Activated gamma-delta T cell (primary cell): ENCODE data around the gene FCHSD2.
"Not testable (repeated sequence)": the region's sequence is repeated elsewhere in the genome, so short reads cannot be mapped to it uniquely, and the experiment has no call there.

ENCODE experiments used
- DNase-seq: peaks from one replicate; lab custom pipeline; 2025; lab: John Stamatoyannopoulos, UW

FCHSD2 gene

DNA sequence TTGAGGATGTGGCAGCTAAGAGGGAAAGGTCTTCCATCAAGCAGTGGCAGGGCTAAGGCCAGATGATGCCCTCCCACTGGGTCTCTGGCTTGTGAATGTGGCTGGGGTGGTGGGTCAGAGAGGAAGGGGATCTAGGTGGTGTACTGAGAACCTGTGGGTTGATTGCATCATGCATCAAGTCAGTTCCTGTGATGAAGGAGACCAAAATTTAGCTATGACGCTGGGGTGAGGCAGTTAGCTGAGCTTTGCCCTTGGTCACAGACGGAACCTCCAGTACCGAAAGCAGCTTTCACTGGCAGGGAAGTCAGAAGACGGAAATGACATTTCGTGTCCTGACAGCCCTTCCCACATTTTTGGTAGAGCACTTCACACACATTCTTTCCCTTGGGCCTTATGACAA lies 307.2 kb downstream of the FCHSD2 start:
- no peak for DNase-seq

DNA sequence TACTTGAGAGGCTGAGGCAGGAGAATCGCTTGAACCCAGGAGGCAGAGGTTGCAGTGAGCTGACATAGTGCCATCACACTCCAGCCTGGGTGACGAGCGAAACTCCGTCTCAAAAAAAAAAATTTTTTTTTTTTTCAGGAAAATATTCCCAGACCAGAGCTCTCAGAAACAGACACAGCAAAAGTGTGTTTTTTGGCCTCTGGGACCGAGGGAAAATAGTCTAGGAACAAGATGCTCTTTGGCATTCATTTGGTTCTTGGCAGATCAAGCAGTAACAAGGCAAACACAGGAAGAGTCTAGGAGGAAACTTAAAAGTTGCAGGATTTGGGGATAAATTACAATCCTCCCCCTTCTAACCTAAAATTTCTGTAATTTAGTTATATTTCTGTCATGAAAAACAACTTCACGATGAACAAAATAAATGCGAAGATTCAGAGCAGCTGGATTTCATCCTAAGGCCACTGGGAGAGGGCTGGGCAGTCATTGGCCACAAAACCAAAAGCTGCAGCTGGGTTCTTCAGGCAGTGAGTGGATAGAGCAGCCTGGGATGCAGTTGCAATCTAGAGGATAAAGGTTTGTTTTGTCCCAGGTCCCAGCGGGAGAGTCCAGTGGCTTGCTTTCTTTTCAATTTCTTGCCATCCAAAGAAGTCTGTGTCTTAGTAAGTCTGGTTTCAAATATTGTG lies 308.2 kb downstream of the FCHSD2 start:
- no peak for DNase-seq

DNA sequence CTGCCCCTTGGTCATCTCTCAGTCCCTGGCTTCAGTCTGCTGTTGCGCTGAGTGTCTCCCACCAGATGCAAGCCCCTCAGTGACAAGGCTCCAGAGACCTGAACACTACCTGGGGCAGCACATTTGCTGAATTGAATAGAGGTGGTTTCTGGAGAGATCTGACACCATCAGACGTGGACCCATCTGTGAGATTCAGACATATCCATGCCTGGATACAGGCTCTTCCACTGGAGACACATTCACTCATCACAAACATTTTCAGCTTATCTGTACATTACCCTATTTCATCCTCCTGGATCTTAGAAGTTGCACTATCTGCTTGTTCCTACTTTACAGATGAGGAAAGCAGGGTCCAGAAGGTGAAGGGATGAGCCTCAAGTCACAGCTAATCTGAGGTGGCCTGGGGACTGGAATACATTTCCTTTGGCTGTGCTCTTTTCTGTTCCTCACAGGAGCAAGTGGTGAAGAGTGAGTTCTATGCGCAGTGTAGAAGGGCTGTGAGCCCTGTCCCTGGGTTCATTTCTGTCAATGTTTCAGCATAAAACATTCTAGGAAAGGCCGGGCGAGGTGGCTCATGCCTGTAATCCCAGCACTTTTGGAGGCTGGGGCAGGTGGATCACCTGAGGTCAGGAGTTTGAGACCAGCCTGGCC lies 308.9 kb downstream of the FCHSD2 start:
- no peak for DNase-seq

- no peak for DNase-seq
Measured at GRCh38 chr11:72832301-72833082, 309.6 kb downstream of the FCHSD2 start.

GRCh38 chr11:72831521-72832300 lies 310.4 kb downstream of the FCHSD2 start:
- no peak for DNase-seq

DNA sequence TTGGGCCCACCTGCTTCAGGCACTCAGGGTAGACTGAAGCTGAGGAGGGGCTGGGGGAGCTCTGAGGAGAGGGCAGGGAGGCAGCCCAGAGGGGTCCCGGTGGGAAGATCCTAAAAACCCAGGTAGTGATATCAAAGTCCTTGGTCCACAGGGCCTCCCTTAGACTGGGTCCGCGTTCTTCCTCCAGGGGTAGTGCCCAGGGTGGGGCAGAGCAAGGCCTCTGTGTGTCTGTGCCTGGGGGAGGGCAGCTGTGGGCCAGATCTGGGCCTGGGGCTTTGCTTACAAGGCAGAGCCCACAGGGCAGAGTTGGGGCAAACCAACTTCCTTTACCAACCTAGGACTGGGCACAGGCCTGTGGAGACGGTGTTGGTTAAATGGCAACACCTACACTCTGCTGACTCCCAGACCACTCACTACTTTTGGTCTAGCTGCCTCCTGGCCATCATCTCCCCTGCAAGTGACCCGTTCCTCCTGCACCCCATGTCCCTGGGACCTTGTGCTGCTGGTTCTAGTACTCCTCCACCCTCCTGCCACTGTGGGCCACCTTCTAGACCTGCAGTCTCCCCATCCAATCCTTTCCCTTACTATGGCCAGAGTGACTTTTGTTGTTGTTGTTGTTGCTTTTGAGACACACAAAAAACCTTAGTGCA lies 312.1 kb downstream of the FCHSD2 start:
- no peak for DNase-seq

GRCh38 chr11:72829178-72829577 lies 312.9 kb downstream of the FCHSD2 start:
- no peak for DNase-seq

- no peak for DNase-seq
Measured at GRCh38 chr11:72828692-72829101, 313.4 kb downstream of the FCHSD2 start.

- no peak for DNase-seq
Measured at GRCh38 chr11:72828081-72828567, 314.0 kb downstream of the FCHSD2 start.

DNA sequence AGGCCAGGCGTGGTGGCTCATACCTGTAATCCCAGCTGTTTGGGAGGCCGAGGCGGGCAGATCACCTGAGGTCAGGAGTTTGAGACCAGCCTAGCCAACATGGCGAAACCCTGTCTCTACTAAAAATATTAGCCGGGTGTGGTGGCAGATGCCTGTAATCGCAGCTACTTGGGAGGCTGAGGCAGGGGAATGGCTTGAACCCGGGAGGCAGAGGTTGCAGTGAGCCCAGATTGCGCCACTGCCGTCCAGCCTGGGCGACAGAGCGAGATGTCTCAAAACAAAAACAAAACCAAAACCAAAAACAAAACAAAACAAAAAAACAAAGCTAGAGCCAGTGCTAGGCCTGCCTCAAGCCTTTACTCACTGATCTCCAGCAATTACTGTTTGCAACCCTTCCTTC lies 314.5 kb downstream of the FCHSD2 start:
- DNase-seq, result not testable (repeated sequence)

DNA sequence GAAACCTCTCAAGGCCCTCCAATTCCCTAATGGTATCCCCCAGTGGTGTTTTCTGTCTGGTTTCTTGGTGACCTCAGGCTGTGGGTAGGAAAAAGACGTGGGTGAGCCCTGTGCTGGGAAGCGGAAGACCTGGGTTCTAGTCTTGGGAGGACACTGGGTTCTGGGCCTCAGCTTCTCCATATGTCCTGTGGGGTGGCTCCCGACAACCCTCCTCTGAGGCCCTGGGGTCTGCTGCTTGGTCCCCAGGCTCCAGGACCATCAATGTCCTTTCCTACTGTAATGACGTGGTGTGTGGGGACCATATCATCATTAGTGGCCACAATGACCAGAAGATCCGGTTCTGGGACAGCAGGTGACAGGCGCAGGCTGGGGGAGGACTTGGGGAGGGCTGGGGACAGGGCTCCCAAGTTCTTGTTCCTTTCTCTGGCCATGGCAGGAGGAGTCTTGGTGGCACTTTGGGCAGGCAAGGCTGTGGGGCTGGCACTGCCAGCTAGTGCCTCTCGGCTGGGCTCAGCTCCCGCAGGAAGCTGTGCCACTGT lies 315.1 kb downstream of the FCHSD2 start:
- no peak for DNase-seq

- no peak for DNase-seq
Measured at GRCh38 chr11:72826191-72826941, 315.8 kb downstream of the FCHSD2 start.

GRCh38 chr11:72825661-72826060 lies 316.5 kb downstream of the FCHSD2 start:
- DNase-seq, result no peak

DNA sequence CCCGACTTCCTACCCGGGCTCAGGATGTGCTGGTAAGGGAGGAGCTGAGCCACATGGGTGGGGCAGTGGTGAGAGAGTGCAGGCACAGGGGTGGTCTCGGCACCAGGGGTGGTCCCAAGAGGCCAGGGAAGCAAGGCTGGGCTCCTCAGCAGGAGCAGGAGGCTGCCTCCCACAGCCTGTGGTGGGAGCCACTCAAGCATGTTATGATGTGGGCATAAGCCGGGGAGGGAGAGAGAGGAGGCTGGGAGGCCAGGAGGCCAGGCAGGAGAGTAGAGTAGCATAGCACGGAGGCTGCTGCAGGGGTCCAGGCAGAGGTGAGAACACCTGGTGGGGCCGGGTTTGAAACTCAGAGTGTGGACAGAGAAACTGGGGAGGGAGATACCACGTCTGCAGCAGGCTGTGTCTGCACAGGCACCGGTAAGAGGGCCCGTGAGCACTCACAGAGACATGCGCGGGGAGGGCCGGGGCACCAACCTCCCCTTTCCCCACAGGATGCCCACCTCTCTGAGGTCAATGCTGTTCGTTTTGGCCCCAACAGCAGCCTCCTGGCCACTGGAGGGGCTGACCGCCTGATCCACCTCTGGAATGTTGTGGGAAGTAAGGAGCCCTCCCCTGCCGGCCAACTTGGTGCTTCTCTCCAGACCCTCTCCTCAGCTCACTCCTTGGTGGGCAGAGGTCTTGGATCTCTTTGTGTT lies 317.2 kb downstream of the FCHSD2 start:
- DNase-seq, result no peak

DNA sequence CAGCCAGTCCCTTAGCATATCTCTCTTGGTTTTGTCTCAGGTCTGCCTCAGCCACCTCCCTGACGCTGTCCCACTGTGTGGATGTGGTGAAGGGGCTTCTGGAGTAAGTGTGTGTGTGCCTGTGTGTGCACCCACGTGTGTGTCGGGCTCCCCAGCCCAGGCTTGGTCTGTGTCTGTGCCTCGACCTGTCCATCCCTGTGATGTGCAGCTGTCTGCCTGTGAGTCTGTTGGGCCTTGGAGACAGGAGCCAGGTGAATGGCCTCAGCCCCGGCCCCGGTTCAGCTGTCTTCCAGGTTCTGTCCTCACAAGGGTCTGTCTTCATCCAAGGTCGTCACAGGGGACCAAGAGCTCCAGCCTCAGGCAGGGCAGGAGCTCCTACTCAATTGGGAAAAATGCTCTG lies 318.1 kb downstream of the FCHSD2 start:
- no peak for DNase-seq

DNA sequence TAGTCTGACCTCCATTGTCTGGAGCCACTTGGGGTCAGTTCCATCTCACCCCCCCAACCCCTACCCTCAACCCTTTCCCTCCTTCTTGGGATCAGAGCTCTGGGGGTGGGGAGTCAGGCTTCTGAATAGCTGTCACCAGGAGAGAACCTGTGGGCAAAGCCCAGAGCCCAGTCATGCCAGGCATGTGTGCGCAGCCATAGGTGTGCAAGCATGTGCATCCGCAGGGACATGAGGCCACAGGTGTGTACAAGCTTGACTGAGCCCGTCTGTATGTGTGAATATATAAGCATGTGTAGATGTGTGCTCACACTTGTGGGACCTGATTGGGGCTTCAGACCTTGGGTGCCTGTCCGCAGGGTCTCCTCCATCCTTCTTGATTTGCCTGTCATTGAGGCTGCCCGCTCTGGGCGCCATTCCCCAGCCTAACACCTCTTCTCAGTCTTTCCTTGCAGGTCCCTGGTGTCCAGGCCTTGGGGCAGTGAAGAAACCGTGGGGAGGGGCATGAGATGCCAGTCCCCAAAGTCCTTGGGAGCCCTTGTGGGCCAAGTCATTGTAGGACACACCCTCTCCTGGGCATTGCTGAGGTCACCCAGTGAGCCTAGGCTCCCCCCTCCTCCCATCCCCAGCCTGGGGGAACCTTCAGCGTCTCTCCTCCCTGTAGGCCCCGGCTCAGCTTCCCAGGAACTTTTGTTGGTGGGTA lies 318.9 kb downstream of the FCHSD2 start:
- no peak for DNase-seq

DNA sequence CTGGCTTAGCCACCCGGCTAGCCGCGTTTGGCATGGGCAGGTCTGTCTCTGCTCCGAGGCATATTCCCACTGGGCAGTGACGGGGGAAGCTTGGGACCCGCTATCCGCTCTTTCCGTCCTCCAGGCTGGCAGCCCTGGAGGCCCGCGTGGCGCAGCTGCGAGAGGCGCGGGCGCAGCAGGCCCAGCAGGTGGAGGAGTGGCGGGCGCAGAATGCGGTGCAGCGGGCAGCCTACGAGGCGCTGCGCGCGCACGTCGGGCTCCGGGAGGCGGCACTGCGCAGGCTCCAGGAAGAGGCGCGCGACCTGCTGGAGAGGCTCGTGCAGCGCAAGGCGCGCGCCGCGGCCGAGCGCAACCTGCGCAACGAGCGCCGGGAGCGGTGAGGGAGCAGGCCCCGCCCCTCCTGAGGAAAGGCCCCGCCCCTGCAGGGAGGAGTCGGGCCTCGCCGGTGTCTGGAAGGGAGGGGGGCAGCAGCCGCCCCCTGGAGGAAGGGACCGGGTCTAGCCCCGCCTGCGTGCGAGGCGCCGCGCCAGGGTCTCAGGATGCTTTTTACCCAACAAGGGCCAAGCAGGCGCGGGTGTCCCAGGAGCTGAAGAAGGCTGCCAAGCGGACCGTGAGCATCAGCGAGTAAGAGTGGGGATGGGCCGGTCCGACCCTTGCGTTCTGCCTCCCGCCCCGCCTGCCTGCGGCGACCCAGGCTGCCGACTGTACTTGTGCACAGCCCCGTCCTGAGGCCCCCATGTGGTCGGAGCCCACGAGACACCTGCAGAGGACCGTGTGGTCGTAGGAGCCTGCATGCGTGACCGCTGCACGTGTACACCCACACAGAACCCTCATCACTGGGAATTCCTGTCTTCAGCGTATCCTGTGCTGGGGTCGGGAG lies 320.0 kb downstream of the FCHSD2 start:
- peak; percentile 81 for DNase-seq

- DNase-seq, result no peak
Measured at GRCh38 chr11:72821221-72821919, 320.7 kb downstream of the FCHSD2 start.
